AG10803 (cell line): ENCODE data around the gene GART.

ENCODE experiments used
- DNase-seq: peaks from one replicate; pipeline ENCODE4 v3.0.0; 2010; ENCODE audit warnings: low read depth
- H3K4me3 ChIP-seq: 2 replicates; pipeline ENCODE4 v1.5.1; 2011; ENCODE audit warnings: mild to moderate bottlenecking, low read length, control low read depth
- TF ChIP-seq, protein P1 (sequence below): conservative IDR thresholded peaks from 2 replicates; pipeline ENCODE4 v1.5.1; 2011; ENCODE audit warnings: mild to moderate bottlenecking, low read length, control low read depth, inconsistent platforms

GART gene

DNA sequence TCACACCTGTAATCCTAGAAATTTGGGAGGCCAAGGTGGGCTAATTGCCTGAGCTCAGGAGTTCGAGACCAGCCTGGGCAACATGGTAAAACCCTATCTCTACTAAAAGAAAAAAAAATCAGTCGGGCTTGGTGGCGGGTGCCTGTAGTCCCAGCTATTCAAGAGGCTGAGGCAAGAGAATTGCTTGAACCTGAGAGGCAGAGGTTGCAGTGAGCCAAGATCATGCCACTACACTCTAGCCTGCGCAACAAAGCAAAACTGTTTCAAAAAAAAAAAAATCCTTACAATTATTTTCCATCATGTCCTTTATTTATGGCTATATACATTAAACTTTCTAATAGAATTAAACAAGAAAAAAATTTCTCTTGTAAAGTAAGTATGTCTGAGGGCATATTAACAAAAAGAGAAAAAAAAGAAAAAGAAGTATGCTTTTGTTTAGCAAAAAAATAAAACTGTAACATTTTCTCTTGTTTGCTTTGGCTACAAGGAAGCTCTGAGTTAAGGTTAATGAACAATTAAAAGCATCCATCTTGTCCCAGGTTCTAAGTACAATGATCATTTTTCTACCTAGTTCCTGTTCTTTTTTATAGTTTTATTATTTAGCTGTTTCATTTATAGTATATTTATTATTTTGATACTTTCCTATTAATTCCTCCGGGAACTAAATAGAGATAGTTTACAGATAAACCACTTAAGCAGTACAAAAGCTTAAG, 80.2 kb downstream of the GART start:
- H3K4me3 ChIP-seq = no peak overlapping the region
- TF ChIP-seq, protein P1, sequence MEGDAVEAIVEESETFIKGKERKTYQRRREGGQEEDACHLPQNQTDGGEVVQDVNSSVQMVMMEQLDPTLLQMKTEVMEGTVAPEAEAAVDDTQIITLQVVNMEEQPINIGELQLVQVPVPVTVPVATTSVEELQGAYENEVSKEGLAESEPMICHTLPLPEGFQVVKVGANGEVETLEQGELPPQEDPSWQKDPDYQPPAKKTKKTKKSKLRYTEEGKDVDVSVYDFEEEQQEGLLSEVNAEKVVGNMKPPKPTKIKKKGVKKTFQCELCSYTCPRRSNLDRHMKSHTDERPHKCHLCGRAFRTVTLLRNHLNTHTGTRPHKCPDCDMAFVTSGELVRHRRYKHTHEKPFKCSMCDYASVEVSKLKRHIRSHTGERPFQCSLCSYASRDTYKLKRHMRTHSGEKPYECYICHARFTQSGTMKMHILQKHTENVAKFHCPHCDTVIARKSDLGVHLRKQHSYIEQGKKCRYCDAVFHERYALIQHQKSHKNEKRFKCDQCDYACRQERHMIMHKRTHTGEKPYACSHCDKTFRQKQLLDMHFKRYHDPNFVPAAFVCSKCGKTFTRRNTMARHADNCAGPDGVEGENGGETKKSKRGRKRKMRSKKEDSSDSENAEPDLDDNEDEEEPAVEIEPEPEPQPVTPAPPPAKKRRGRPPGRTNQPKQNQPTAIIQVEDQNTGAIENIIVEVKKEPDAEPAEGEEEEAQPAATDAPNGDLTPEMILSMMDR = no peak

DNA sequence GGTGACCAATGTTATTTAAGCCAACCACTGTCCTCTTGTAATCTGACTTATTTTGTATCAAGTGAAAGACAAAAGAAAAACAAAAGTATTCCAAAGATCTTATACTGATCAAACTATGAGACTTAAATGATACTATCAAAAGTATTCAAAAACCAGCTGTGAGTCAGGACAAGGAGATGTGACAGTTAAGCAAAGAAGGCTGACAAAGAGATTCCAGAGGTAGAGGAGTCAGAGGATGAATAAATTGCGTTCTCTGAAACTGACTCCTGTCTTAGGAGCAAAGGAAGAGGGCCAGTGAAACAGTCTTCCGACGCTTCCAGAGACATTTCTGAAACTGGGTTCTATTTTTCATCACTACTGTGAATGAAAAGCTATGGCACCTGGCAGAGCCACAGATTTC, 83.1 kb downstream of the GART start:
- DNase-seq = no peak
- no peak overlapping the region for H3K4me3 ChIP-seq
- TF ChIP-seq, protein P1 = no peak

More for the DNA sequence above, 80.2 kb downstream of the GART start:
- DNase-seq = no peak

DNA sequence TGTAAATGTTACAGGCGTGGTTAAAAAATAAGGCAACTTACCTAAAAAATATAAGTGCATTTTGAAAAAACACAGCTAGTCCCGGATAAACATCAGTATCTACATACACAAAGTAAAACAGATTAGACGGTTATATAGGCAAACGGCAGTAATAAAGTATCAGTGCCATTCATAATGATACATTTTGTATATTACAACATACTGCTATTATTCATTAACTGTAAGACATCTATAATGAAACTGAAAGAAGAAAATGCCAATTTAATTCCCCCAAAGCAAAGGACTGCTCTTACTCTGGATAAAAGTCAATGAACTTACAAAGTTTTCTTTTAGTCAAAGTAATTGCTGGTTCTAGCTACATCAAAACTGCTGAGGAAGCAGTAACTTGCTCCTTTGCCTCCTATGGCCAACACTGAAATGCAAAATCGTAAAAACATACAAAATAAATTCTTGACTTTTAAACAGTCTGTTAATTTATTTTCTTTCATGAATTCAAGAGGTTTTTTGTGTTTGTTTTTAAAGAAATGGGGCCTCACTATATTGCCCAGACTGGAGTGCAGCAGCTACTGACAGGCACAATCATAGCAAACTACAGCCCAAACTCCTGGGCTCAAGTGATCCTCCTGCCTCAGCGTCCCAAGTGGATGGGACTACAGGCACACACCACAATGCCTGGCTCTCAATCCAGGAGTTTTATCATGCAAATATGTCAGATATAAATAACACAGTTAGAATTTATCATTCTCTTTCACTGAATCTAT, 86.1 kb downstream of the GART start:
- TF ChIP-seq, protein P1 = no peak
- no peak overlapping the region for H3K4me3 ChIP-seq
- DNase-seq = no peak
